Measurements from ENCODE around the gene TRPM3. TPM values are rescaled to one million over a fixed set of nuclear protein-coding genes. Genes with fewer than 3 reads are reported as not detected.

TRPM3 gene
- total RNA-seq, 1 donor from 2014 or later = 0.35 TPM

- Histone ChIP-seq H3K36me3 (no peaks in the 10 kb centered on the region), H3K27me3 (no peaks in the 10 kb centered on the region), H3K4me3 (no peak overlapping the region), H3K27ac (no peak overlapping the region), H3K4me1 (no peaks in the 10 kb centered on the region), H3K9me3 (no peaks in the 10 kb centered on the region)
- TF ChIP-seq CTCF (IDR thresholded peaks at IDR 0.05) = no peak
- intact Hi-C loops (cut with DNase I) = no loop called here
- DNase-seq (no peak), ATAC-seq (no peak)
Measured at GRCh38 chr9:71118324-71118723, 3.1 kb downstream of the TRPM3 start.

- no peak overlapping the region for H3K27ac ChIP-seq
- no peak for DNase-seq
- H3K4me3 ChIP-seq = no peak overlapping the region
- no peaks in the 10 kb centered on the region for H3K36me3 ChIP-seq
- no peaks in the 10 kb centered on the region for H3K4me1 ChIP-seq
- intact Hi-C loops (cut with DNase I) = no loop called here
- no peaks in the 10 kb centered on the region for H3K9me3 ChIP-seq
- no peak for ATAC-seq
- no peaks in the 10 kb centered on the region for H3K27me3 ChIP-seq
- TF ChIP-seq CTCF (IDR thresholded peaks at IDR 0.05) = no peak
Measured at GRCh38 chr9:71115448-71115975, 5.9 kb downstream of the TRPM3 start.

GRCh38 chr9:71112866-71113265 is 8.6 kb downstream of the TRPM3 start:
- no peak for TF ChIP-seq CTCF (IDR thresholded peaks at IDR 0.05)
- intact Hi-C loops (cut with DNase I) = no loop called here

GRCh38 chr9:71108937-71109336 is 12.5 kb downstream of the TRPM3 start:
- ATAC-seq (no peak), DNase-seq (no peak)
- Histone ChIP-seq H3K27ac (no peak overlapping the region), H3K4me3 (no peak overlapping the region), H3K4me1 (no peaks in the 10 kb centered on the region), H3K36me3 (no peaks in the 10 kb centered on the region), H3K27me3 (no peaks in the 10 kb centered on the region), H3K9me3 (no peaks in the 10 kb centered on the region)
- intact Hi-C loops (cut with DNase I) = no loop called here
- no peak for TF ChIP-seq CTCF (IDR thresholded peaks at IDR 0.05)

More at GRCh38 chr9:71112866-71113265, 8.6 kb downstream of the TRPM3 start:
- Histone ChIP-seq H3K9me3 (no peaks in the 10 kb centered on the region), H3K27ac (no peak overlapping the region), H3K4me3 (no peak overlapping the region), H3K27me3 (no peaks in the 10 kb centered on the region), H3K4me1 (no peaks in the 10 kb centered on the region), H3K36me3 (no peaks in the 10 kb centered on the region)
- ATAC-seq = no peak
- no peak for DNase-seq

- no peaks in the 10 kb centered on the region for H3K9me3 ChIP-seq
- H3K27ac ChIP-seq = no peak overlapping the region
- intact Hi-C loops (cut with DNase I) = no loop called here
- H3K4me1 ChIP-seq = no peaks in the 10 kb centered on the region
- ATAC-seq = no peak
- no peaks in the 10 kb centered on the region for H3K36me3 ChIP-seq
- H3K4me3 ChIP-seq = no peak overlapping the region
- DNase-seq = no peak
- no peak for TF ChIP-seq CTCF (IDR thresholded peaks at IDR 0.05)
- no peaks in the 10 kb centered on the region for H3K27me3 ChIP-seq
Measured at GRCh38 chr9:71106992-71107391, 14.4 kb downstream of the TRPM3 start.

GRCh38 chr9:71105192-71105591 is 16.2 kb downstream of the TRPM3 start:
- no peak for DNase-seq
- Histone ChIP-seq H3K4me3 (no peak overlapping the region), H3K36me3 (no peaks in the 10 kb centered on the region), H3K27ac (no peak overlapping the region), H3K9me3 (no peaks in the 10 kb centered on the region), H3K4me1 (no peaks in the 10 kb centered on the region), H3K27me3 (no peaks in the 10 kb centered on the region)
- no peak for TF ChIP-seq CTCF (IDR thresholded peaks at IDR 0.05)
- intact Hi-C loops (cut with DNase I) = no loop called here
- ATAC-seq = no peak

Data from upper lobe of right lung (tissue), 1 donor.